Kidney (tissue), 14 donors: Measurements from ENCODE around the gene ZNF860. TPM values are rescaled to one million over a fixed set of nuclear protein-coding genes. Genes with fewer than 3 reads are reported as not detected.

ENCODE experiments used
- DNase-seq, 5 donors: peaks; one replicate each; pipeline ENCODE4 v3.0.0-alpha.2; 2013 to 2020
- FAIRE-seq: peaks from 2 replicates; lab custom pipeline; 2012; peaks lifted over from hg19 to GRCh38; lab: Jason Lieb, UNC
- H3K27ac ChIP-seq, 2 donors: one replicate each; pipeline ENCODE4 v1.7.0; 2013; ENCODE audit warnings: low read depth in 2 of 2, low read length in 2 of 2, inconsistent platforms in 1 of 2
- H3K27me3 ChIP-seq: one replicate; pipeline ENCODE4 v1.7.1; 2013; ENCODE audit warnings: low read length, inconsistent platforms; ENCODE audit not compliant: control insufficient read depth, insufficient read depth
- H3K36me3 ChIP-seq, 3 donors: one replicate each; pipeline versions ENCODE4 v1.7.0 to v1.7.1; 2013; ENCODE audit warnings: low read length in 3 of 3, control low read depth in 1 of 3, inconsistent platforms in 1 of 3; ENCODE audit not compliant: insufficient read depth in 3 of 3, control insufficient read depth in 2 of 3
- H3K4me1 ChIP-seq, 3 donors: one replicate each; pipeline versions ENCODE4 v1.7.0 to v1.7.1; 2013; ENCODE audit warnings: low read length in 3 of 3, inconsistent platforms in 1 of 3, low read depth in 1 of 3; ENCODE audit not compliant: control insufficient read depth in 2 of 3, insufficient read depth in 2 of 3
- H3K4me3 ChIP-seq, 3 donors: one replicate each; pipeline versions ENCODE4 v1.7.0 to v1.8.1; 2013; ENCODE audit warnings: low read length in 3 of 3, control low read depth in 1 of 3, inconsistent platforms in 1 of 3
- H3K9ac ChIP-seq, 3 donors: one replicate each; pipeline versions ENCODE4 v1.7.0 to v1.7.1; 2013; ENCODE audit warnings: low read length in 3 of 3, control low read depth in 1 of 3, inconsistent platforms in 1 of 3
- H3K9me3 ChIP-seq, 3 donors: one replicate each; pipeline versions ENCODE4 v1.7.0 to v1.7.1; 2013; ENCODE audit warnings: low read length in 3 of 3, control low read depth in 1 of 3, inconsistent platforms in 1 of 3; ENCODE audit not compliant: control insufficient read depth in 2 of 3, insufficient read depth in 1 of 3
- intact Hi-C: fragments of 100-400 bp; cut with DNase I; formaldehyde crosslinking; loops from one replicate; pipeline ENCODE4 v1.11.1; 2022
- polyA plus RNA-seq: library from polyadenylated mRNA; stranded (reverse); fragments of 350-450 nt; fragmentation: Illumina TruSeq; extraction: RNeasy Lipid Tissue Mini Kit (QIAGEN cat#74804); gene quantifications from one replicate; pipeline ENCODE4 v1.2.3, GENCODE V29; 2014; ENCODE audit warnings: low read depth, low replicate concordance; ENCODE audit not compliant: insufficient read depth
- total RNA-seq: library from RNA; stranded (reverse); fragmentation: NEBNext Ultra II Directional; extraction: Animal tissue kit (Norgen Biotek cat#: 25700); gene quantifications from one replicate; pipeline ENCODE4 v1.2.1, GENCODE V29; 2021
- TF ChIP-seq, protein P1 (sequence below): IDR thresholded peaks from 3 replicates; pipeline ENCODE4 v1.5.1; 2012; ENCODE audit warnings: mild to moderate bottlenecking, moderate library complexity, borderline replicate concordance; ENCODE audit not compliant: insufficient read depth; ENCODE audit errors: extremely low read depth
- donor health status: control.
- donor health status: control.
- donor health status: control.
- donor health status: control.
- donor health status: control.
- donor health status: DM: yes; HTN: yes; CAD: no.
- donor health status: Normal renal cell carcinoma (clear cell type).

The ZNF860 gene
- total and polyA plus RNA-seq, 2 donors from 2014 or later = 0.84 to 5.9 TPM

DNA sequence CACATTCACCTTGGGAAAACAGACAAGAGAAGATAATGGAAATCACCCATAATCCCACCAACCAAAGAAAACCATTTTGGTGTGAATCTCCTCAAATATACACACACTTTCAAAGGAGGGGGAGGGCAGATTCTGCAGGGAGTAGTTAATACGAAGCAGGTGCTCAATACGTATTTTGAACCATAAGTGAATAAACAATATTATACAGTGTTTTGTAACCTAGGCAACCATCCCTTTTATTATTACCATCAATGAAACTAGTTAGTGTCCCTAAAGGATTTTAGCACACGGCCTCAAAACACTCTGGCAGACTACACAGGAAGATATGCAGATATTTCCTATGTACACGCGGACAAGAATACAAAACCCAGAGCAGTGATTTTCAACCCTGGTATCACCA lies 6.6 kb upstream of the ZNF860 start:
- DNase-seq = no peak
- Histone ChIP-seq H3K9ac (no peak overlapping the region), H3K27ac (no peak overlapping the region), H3K4me1 (peaks cover 0 to 16% (median 5%) of the 10 kb centered on the region in 3 donors), H3K36me3 (no peaks in the 10 kb centered on the region), H3K4me3 (no peak overlapping the region), H3K27me3 (no peaks in the 10 kb centered on the region), H3K9me3 (no peaks in the 10 kb centered on the region)
- TF ChIP-seq, protein P1, sequence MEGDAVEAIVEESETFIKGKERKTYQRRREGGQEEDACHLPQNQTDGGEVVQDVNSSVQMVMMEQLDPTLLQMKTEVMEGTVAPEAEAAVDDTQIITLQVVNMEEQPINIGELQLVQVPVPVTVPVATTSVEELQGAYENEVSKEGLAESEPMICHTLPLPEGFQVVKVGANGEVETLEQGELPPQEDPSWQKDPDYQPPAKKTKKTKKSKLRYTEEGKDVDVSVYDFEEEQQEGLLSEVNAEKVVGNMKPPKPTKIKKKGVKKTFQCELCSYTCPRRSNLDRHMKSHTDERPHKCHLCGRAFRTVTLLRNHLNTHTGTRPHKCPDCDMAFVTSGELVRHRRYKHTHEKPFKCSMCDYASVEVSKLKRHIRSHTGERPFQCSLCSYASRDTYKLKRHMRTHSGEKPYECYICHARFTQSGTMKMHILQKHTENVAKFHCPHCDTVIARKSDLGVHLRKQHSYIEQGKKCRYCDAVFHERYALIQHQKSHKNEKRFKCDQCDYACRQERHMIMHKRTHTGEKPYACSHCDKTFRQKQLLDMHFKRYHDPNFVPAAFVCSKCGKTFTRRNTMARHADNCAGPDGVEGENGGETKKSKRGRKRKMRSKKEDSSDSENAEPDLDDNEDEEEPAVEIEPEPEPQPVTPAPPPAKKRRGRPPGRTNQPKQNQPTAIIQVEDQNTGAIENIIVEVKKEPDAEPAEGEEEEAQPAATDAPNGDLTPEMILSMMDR = no peak
- intact Hi-C loops = no loop called here
- no peak for FAIRE-seq

DNA sequence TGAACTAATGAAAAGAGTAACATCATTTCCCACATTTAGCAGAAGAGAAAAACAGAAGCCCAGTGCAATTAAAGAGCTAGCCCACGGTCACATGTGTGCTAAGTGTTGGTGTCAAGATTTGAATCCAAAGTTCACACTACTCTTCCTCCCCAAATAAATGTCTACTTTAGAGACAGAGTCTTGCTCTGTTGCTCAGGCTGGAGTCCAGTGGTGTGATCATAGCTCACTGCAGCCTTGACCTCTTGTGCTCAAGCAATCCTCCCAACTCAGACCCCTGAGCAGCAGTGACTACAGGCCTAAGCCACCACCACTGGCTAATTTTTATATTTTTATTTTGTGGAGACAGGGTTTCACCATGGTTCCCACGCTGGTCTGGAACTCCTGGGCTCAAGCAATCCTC lies 5.2 kb upstream of the ZNF860 start:
- TF ChIP-seq, protein P1 = no peak
- Histone ChIP-seq H3K36me3 (no peaks in the 10 kb centered on the region), H3K9ac (no peak overlapping the region), H3K9me3 (no peaks in the 10 kb centered on the region), H3K4me1 (peaks cover 0 to 16% (median 5%) of the 10 kb centered on the region in 3 donors), H3K27ac (no peak overlapping the region), H3K4me3 (no peak overlapping the region), H3K27me3 (no peaks in the 10 kb centered on the region)
- intact Hi-C loops = no loop called here
- DNase-seq (no peak), FAIRE-seq (no peak)

DNA sequence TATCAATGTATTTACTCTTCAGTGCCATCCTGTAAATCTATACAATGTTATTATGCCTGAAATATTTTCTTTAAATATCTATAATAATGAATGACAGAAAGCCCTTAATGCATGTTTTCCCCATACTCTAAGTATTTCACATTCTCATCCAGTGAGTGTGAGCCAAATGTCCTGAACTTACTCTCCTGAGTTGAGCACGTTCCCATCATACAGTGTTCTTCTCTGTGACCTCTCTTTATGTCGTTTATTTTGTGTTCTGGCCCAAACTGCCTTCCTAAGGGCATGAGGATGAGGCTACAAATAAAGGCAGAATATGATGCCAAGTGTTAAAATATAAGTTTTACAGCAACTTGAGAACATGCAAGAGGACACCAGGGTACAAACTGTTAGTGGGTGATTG lies 3.8 kb upstream of the ZNF860 start:
- FAIRE-seq = no peak
- Histone ChIP-seq H3K36me3 (no peaks in the 10 kb centered on the region), H3K27ac (no peak overlapping the region), H3K9me3 (no peaks in the 10 kb centered on the region), H3K9ac (no peak overlapping the region), H3K4me3 (no peak overlapping the region), H3K27me3 (no peaks in the 10 kb centered on the region), H3K4me1 (peaks cover 0 to 16% (median 7%) of the 10 kb centered on the region in 3 donors)
- DNase-seq = no peak
- intact Hi-C loops = no loop called here
- TF ChIP-seq, protein P1 = no peak

DNA sequence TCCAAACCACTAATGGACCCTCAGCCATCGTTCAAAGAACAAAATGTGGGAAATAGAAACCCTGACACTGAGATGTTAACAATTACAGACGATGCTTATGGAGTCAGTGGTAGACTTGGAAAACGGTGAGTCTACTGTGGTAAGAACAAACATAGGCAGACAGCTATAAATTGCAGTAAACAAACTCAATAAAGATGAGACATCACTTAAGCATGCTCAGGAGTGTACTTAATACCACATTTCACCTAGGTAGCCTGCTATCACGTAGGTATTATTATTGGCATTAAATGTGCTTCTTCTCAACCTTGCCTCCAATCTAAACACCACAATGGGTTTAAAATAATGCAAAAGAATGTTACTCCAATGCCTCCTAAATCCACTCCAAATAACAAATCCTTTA lies 3.0 kb upstream of the ZNF860 start:
- Histone ChIP-seq H3K9me3 (no peaks in the 10 kb centered on the region), H3K36me3 (no peaks in the 10 kb centered on the region), H3K27me3 (no peaks in the 10 kb centered on the region), H3K9ac (no peak overlapping the region), H3K27ac (no peak overlapping the region), H3K4me3 (peak overlapping the region in 1 of 3 donors; percentile 88), H3K4me1 (peaks cover 0 to 16% (median 5%) of the 10 kb centered on the region in 3 donors)
- TF ChIP-seq, protein P1 = no peak
- no peak for DNase-seq
- intact Hi-C loops = no loop called here
- FAIRE-seq = no peak
